GM18861 (cell line): ENCODE results near the gene JUP.
"Not testable (repeated sequence)": the region's sequence is repeated elsewhere in the genome, so short reads cannot be mapped to it uniquely, and the experiment has no call there.

Source experiments
- ATAC-seq: cut with Tn5 transposase; IDR thresholded peaks from one replicate; pipeline ENCODE4 v1.9.1; 2021; ENCODE audit not compliant: unreplicated experiment

The JUP gene

DNA sequence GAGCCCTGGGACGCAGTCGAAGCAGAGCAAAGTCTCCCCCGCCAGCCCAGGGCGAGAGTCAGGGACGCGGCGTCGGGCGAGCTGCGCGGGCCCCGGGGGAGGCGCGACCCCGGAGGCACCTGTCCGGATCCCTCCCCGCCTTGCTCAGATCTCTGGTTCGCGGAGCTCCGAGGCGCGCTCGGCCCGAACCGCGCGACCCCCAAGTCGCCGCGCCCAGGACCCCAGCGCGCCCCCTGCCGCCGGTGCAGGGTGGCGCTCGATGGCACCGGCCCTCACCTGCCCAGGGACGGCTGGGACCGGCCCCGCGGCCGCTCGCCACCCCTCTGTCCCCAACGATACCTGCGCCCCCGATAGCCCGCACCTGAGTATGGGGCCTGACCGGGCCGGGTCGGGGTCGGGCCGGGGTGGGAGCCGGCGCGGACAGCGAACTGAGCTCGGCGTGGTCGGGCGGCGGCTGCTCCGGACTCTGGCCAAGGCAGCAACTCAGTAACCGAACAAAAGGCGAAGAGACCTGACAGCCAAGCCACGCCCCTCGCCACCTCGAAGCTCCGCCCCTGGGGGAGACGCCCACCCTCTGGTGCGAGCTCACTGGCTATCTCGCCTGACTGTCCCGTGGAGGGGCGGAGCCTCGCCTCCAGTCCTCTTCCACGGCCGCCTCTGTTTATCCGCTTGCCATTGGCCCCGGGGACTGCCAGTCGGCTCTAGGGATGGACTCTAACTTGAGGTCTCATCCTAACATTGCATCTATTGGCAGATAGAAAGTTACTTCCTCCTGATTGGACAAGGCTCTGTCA is at the start of gene JUP:
Gene JUP, minus strand, starts transcription at position 485 of the 794 bp plus-strand sequence. CDS start 14,857 bp downstream, outside the sequence.
- no peak for ATAC-seq

DNA sequence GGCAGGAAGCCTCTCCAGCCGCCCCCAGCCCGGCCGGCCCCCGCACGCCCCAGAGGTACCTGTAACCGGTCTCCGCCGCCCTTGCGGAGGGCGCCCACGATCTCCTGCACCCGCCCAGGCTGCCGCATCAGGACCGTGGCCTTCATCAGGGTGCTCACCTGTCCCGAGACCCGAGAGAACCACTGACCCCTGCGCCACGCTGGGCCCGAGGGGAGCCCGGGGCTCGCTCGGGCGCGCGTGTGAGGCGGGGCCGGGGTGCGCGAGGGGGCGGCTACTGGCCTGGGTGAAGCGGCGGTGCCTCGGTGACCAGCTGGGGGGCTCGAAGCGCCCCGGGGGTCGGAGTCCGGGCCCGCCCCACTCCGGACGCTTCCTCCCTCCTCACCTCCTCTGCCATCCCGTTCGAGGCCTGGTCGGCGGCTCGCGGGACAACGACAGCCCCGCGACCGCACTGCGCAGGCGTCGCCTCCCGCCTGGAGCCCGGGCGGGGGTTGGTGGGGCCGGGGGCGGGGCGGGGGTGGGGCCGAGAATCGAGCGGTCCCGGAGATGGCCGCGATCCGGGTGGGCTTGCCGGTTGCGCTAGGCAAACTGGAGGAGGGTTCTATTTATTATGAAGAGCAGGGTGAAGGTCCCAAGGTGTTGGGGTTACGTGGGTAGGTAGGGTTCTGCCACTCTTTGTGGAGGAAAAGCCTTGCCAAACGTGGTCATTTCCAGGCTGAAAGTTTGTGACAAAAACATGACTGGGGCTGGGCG is 49.5 kb upstream of the JUP start, which contains the start of gene NT5C3B:
Gene NT5C3B, minus strand, starts transcription at position 433 of the 750 bp plus-strand sequence. Its CDS starts 39 bp downstream, at position 394.
- ATAC-seq: no peak

GRCh38 chr17:41835214-41835799 is 48.8 kb upstream of the JUP start:
- ATAC-seq: no peak

- not testable (repeated sequence) for ATAC-seq
These were observed 43.5 kb upstream of the JUP start for GRCh38 chr17:41829961-41830360.

- ATAC-seq: no peak
These were observed 38.8 kb upstream of the JUP start for GRCh38 chr17:41825175-41825845.

GRCh38 chr17:41824086-41824485 is 37.6 kb upstream of the JUP start:
- ATAC-seq: no peak

DNA sequence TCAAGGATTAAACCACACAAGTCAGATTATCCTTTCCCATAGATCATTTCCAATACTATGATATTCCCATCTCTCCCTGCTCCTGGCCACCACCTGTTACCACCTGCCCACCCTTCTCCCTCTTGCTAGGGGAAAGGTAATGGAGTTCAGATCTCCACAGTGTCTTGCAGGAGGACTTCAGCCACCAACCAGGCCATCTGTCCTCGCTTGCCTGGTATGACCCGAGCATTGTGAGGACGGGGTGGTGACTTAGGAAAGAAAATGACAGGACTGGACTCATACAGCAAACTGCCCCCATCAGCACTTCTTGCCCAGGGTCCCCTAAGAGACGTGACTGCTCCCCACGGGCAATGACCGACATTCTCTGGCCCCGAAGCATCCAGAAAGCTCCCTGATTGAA is 37.1 kb upstream of the JUP start:
- ATAC-seq: no peak

GRCh38 chr17:41823141-41823524 is 36.6 kb upstream of the JUP start:
- ATAC-seq: no peak

DNA sequence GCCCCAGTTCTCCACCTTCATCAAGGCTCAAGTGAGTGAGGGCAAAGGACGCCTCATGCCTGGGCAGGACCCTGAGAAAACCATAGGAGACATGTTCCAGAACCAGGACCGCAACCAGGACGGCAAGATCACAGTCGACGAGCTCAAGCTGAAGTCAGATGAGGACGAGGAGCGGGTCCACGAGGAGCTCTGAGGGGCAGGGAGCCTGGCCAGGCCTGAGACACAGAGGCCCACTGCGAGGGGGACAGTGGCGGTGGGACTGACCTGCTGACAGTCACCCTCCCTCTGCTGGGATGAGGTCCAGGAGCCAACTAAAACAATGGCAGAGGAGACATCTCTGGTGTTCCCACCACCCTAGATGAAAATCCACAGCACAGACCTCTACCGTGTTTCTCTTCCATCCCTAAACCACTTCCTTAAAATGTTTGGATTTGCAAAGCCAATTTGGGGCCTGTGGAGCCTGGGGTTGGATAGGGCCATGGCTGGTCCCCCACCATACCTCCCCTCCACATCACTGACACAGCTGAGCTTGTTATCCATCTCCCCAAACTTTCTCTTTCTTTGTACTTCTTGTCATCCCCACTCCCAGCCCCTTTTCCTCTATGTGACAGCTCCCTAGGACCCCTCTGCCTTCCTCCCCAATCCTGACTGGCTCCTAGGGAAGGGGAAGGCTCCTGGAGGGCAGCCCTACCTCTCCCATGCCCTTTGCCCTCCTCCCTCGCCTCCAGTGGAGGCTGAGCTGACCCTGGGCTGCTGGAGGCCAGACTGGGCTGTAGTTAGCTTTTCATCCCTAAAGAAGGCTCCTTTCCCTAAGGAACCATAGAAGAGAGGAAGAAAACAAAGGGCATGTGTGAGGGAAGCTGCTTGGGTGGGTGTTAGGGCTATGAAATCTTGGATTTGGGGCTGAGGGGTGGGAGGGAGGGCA is 36.0 kb upstream of the JUP start:
- ATAC-seq: no peak

DNA sequence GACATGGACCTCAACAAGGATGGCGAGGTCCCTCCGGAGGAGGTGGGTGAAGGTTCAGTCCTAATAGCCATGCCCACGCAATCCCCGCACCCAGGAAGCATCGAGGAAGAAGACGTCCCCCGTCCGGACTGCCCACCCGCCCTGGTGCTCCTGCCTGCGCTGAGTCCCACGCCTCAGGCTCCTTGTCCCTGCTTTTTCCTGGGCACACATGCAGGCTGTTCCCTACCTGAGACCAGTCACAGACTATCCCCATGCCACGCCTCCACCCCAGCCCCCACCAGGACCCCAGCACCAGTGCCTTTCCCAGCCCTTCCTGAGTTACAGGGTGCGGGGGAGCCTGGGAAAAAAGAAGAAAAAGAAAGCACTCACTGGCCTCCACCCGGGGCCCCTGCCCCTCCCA is 35.3 kb upstream of the JUP start:
- no peak for ATAC-seq

- no peak for ATAC-seq
These were observed 31.5 kb upstream of the JUP start for GRCh38 chr17:41818024-41818423.

DNA sequence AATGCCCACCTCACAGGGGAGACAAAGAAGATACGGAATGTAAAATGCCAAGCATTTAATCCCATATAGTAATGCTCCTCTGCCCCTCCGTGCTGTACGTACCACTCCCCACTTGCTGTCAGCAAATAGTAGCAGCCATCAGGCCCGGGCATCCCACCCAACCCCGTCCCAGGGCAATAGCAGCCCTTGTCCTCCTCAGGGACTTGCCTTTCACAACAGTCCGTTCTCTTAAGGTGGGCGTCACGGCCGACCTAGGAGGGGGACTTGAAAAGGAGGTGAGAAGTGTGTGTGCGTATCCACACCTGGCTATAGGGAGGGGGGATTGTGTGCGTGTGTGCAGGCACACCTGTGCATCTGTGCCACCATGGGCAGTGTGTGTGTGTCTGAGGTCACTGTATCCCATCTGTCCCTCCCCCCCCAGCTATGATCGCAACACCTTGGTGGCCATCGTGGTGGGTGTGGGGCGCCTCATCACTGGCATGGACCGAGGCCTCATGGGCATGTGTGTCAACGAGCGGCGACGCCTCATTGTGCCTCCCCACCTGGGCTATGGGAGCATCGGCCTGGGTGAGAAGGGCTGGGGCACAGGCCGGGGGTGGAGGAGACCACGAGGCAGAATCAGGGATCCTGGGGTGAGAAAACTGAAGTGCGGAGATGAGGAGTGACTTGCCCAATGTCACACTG is 30.3 kb upstream of the JUP start:
- no peak for ATAC-seq

DNA sequence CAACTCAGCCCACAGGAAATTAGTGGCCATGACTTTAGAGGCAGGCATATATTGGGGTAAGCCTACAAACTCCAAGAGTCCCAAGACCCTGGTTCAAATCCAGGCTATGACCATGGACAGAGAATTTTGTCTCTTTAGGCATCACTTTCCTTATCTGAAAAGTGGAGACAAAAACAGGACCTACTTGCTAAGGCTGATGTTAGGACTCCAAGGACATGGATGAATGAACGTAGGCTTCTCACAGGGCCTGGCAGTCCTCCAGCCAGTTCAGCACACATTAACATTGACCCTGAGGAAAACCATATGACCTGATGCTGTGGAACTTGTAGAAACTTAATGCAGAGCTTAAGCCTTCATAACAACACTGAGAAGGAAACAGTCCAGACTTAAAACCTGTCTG is 27.7 kb upstream of the JUP start:
- no peak for ATAC-seq

- no peak for ATAC-seq
These were observed 27.2 kb upstream of the JUP start for GRCh38 chr17:41813699-41814124.

- no peak for ATAC-seq
These were observed 26.7 kb upstream of the JUP start for GRCh38 chr17:41813152-41813680.

- ATAC-seq: no peak
These were observed 26.1 kb upstream of the JUP start, which contains the start of gene FKBP10 for GRCh38 chr17:41812381-41813151. TSS of gene FKBP10 (plus strand) at chr17:41813004. CDS start at chr17:41813035, 31 bp downstream.

DNA sequence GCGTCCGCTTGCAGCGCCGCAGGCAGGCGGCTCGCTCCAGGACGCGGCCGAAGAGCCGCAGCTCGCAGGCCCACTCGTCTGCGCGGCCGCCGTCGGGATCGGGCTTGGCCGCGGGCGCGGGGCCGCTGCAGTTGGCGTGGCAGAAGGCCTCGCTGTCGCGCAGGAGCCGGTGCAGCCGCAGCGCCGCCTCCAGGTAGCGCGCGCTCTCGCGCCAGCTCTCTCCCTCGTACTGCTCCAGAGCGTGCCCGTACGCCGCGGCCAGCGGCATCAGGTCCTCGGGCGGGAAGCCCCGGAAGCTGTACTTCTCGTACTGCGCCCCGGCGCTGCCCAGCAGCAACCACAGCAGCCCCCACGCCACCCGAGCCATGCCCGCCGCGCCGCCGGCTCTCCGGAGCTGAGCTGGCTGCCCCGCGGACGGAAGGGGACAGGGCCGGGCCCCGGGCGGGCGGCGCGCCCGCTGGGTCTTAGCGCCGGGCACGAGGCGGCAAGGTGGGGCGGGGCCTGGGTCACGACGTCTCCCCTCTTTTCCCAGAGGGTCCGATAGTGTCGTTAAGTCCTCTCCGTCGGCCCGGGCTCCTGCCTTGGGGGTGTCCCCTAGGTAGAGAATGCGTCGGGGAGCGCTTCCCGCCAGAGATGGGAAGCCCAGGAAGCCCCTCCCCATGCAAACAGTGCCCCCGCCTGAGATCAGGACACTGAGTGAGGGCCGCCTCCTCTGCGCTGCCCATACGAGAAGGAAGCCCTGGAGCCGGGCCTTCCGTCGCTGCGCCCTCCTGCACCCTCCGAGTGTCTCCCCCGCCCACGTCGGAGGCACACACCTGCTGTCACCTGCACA is 25.3 kb upstream of the JUP start, which contains the start of gene P3H4:
Gene P3H4, minus strand, starts transcription at position 401 of the 832 bp plus-strand sequence. Its CDS starts 34 bp downstream, at position 367.
- ATAC-seq: peak; percentile 76
